ENCODE results near the gene JAK1. TPM values are rescaled to one million over a fixed set of nuclear protein-coding genes. Genes with fewer than 3 reads are reported as not detected.

JAK1 gene
- total RNA-seq, 4 donors from 2014 or later = 102 to 165 (median 120) TPM

GRCh38 chr1:64983110-64983509, 16.8 kb upstream of the JAK1 start:
- Histone ChIP-seq H3K4me1 (peaks cover 0 to 8% of the 10 kb centered on the region in 2 donors), H3K4me3 (replicated peaks in 1 of 3) (no peak overlapping the region), H3K27ac (no peak overlapping the region), H3K36me3 (no peaks in the 10 kb centered on the region), H3K9me3 (no peaks in the 10 kb centered on the region), H3K27me3 (no peaks in the 10 kb centered on the region)
- no peak for DNase-seq
- intact Hi-C loops (cut with DNase I) = no loop called here
- 63 to 71% methylated on average over 5 of the region's 5 CpGs for WGBS, 2 donors
- TF ChIP-seq POLR2A (IDR thresholded peaks at IDR 0.05) (no peak), CTCF (IDR thresholded peaks at IDR 0.05) (no peak)

DNA sequence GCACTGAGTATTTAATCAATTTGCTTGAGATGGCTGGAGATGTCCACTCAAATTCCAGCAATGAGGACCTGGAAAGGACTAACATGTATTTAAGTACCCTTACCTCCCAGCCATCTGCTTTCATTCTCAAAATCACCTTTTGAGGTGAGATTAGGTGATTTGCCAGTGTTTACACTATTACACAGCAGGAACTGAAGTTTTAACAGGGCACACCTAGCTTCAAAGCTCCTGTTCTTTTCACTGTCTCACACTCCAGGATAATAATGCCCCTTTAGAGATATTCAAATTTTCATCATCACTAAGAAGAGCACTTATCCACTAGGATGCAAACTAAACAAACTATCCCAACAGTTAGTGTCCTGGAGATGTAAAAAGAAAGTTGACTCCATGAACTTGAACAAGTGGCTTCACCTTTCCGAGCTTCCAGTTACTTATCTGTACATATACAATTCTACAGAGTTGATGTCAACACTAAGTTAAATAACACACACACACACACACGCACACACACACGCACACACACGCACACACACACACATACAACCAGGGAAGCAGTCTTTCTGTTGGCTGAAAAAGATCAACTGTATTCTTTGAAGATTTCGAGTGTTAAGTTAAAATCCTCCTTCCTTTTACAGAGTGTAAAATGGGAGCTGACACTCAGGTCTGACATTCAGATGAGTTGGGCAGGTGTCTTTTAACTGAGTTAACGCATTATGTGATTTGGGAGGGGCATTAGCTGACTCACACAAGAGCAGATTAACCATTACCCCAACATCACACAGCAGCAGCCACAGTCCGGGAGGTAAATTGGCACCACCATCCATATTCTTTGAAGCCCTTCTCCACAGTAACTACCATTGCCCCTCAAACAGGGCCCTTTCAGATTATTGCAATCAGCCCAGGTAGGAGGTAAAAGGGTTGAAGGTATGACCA, 15.5 kb upstream of the JAK1 start:
- intact Hi-C loops (cut with DNase I) = no loop called here
- TF ChIP-seq POLR2A (IDR thresholded peaks at IDR 0.05) = no peak
- TF ChIP-seq CTCF (IDR thresholded peaks at IDR 0.05) = no peak
- DNase-seq = no peak
- H3K27ac ChIP-seq = no peak overlapping the region
- no peak overlapping the region for H3K4me3 ChIP-seq (replicated peaks in 1 of 3)
- H3K9me3 ChIP-seq = no peaks in the 10 kb centered on the region
- H3K27me3 ChIP-seq = no peaks in the 10 kb centered on the region
- 95 to 97% methylated on average over 7 of the region's 7 CpGs for WGBS, 2 donors
- peaks cover 0 to 1% of the 10 kb centered on the region in 2 donors for H3K4me1 ChIP-seq
- no peaks in the 10 kb centered on the region for H3K36me3 ChIP-seq

- WGBS, 2 donors = 90 to 93% methylated on average over 8 of the region's 8 CpGs
- no peak overlapping the region for H3K27ac ChIP-seq
- intact Hi-C loops (cut with DNase I) = no loop called here
- H3K9me3 ChIP-seq = no peaks in the 10 kb centered on the region
- H3K4me1 ChIP-seq = no peaks in the 10 kb centered on the region
- no peak for DNase-seq
- no peaks in the 10 kb centered on the region for H3K27me3 ChIP-seq
- H3K36me3 ChIP-seq = no peaks in the 10 kb centered on the region
- TF ChIP-seq CTCF (IDR thresholded peaks at IDR 0.05) = no peak
- no peak for TF ChIP-seq POLR2A (IDR thresholded peaks at IDR 0.05)
- no peak overlapping the region for H3K4me3 ChIP-seq (replicated peaks in 1 of 3)
Measured at GRCh38 chr1:64980745-64981600, 14.6 kb upstream of the JAK1 start.

DNA sequence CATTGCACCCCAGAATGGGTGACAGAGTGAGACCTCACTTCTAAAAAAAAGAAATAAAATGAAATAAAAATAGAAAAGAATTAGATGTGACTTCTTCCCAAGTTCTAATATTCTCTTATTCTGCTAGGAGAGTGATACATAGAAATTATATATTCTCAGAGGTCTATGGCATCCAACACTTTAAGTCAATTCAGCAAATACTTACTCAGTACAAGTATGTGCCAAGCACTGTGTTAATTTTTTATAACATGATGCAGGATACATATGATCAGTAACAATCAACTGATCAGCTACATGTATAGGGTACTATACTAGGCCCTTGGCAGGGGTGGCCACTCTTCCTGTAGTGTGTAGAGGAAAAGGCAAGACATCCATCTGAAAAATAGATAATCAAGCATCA, 13.0 kb upstream of the JAK1 start:
- no peak for DNase-seq
- TF ChIP-seq POLR2A (IDR thresholded peaks at IDR 0.05) = no peak
- no peak for TF ChIP-seq CTCF (IDR thresholded peaks at IDR 0.05)
- H3K36me3 ChIP-seq = no peaks in the 10 kb centered on the region
- no peak overlapping the region for H3K4me3 ChIP-seq (replicated peaks in 1 of 3)
- H3K9me3 ChIP-seq = no peaks in the 10 kb centered on the region
- no peak overlapping the region for H3K27ac ChIP-seq
- H3K4me1 ChIP-seq = no peaks in the 10 kb centered on the region
- H3K27me3 ChIP-seq = no peaks in the 10 kb centered on the region
- intact Hi-C loops (cut with DNase I) = no loop called here

DNA sequence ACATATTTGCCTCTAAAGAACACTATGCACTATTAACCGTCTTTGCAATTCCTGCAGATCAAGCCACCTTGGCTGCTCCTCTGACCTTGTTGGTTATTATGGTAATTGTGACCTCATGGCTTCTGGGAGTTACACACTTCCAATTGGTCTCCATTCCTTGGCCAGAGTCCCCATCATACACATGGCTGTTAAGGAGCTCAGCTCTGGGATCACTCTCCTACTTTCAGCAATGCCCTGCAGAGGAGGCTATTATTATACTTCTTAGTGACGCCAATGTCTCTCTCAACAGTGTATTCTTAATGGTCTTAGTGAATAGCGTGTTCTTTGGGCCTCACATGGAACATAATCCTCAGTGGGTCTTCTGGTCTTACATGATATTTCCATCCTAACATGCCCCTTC, 10.0 kb upstream of the JAK1 start:
- TF ChIP-seq POLR2A (IDR thresholded peaks at IDR 0.05) (no peak), CTCF (IDR thresholded peaks at IDR 0.05) (no peak)
- WGBS, 2 donors = 95 to 96% methylated on average over 3 of the region's 3 CpGs
- Histone ChIP-seq H3K4me1 (no peaks in the 10 kb centered on the region), H3K9me3 (no peaks in the 10 kb centered on the region), H3K27me3 (no peaks in the 10 kb centered on the region), H3K36me3 (no peaks in the 10 kb centered on the region), H3K27ac (no peak overlapping the region), H3K4me3 (replicated peaks in 1 of 3) (no peak overlapping the region)
- no peak for DNase-seq
- intact Hi-C loops (cut with DNase I) = no loop called here
